K562 (cell line): Measurements from ENCODE around the gene RBM18. TPM values are rescaled to one million over a fixed set of nuclear protein-coding genes. Genes with fewer than 3 reads are reported as not detected.
A peak's percentile ranks its signal among the peaks of the same experiment; 100 is the strongest.

Source experiments
- ATAC-seq: fragments of 200-7000 bp; cut with Tn5 transposase; 3 replicates; pipeline ENCODE4 v1.9.1; 2020; ENCODE audit warnings: moderate library complexity
- BruUV-seq: library from RNA; stranded (reverse); fragments of 400-500 nt; replicated peaks from 2 replicates; lab custom pipeline; 2021; lab: Mats Ljungman, UMichigan
- CTCF ChIA-PET: fragments of 300-600 bp; formaldehyde crosslinking; extraction: SDS; loops from one replicate; lab custom pipeline; 2021; ENCODE audit warnings: low intra/inter-chr PET ratio; lab: Yijun Ruan, JAX
- POLR2A ChIA-PET: fragments of 300-600, 350-650 bp; sonication (Branson Sonifier 250); formaldehyde crosslinking; extraction: SDS; loops from one replicate; lab custom pipeline; 2021; ENCODE audit warnings: antibody characterized with exemption, inconsistent platforms; lab: Yijun Ruan, JAX
- DNase-seq, 4 experiments: peaks; one replicate each; pipeline versions ENCODE4 v3.0.0 to v3.0.0-alpha.2; 2011 to 2018; ENCODE audit warnings: low spot score in 3 of 4, mixed read lengths in 3 of 4; ENCODE audit errors: extremely low read depth in 1 of 4
- FAIRE-seq: peaks from 2 replicates; lab custom pipeline; 2011; peaks lifted over from hg19 to GRCh38; lab: Jason Lieb, UNC
- H2AFZ ChIP-seq: 2 replicates; pipeline ENCODE4 v1.6.0; 2011; ENCODE audit warnings: low read depth, low read length, control low read depth, inconsistent platforms
- H3K27ac ChIP-seq: fragments of 200-600 bp; 3 replicates; pipeline ENCODE4 v1.8.0; 2011; ENCODE audit warnings: low read depth, mild to moderate bottlenecking, control low read depth, inconsistent platforms, low read length, moderate library complexity, mixed read lengths; ENCODE audit errors: extremely low read depth
- H3K27me3 ChIP-seq, 2 experiments: fragments of 300-600 bp in 1 of 2; 2 replicates in 1 of 2; 3 replicates in 1 of 2; pipeline versions ENCODE4 v1.6.0 to v1.8.0; 2011; ENCODE audit warnings: inconsistent platforms in 2 of 2, low read length in 2 of 2, mild to moderate bottlenecking in 1 of 2, mixed read lengths in 1 of 2, moderate library complexity in 1 of 2; ENCODE audit not compliant: control insufficient read depth in 2 of 2, insufficient read depth in 2 of 2
- H3K36me3 ChIP-seq: fragments of 300-600 bp; 3 replicates; pipeline ENCODE4 v1.8.0; 2011; ENCODE audit warnings: mild to moderate bottlenecking, low read length, inconsistent platforms; ENCODE audit not compliant: control insufficient read depth, insufficient read depth
- H3K4me1 ChIP-seq, 2 experiments: fragments of 200-600 bp in 1 of 2; replicated peaks in 1 of 2; 2 replicates in 1 of 2; 3 replicates in 1 of 2; pipeline versions ENCODE4 v1.5.1 to v1.8.0; 2011; ENCODE audit warnings: inconsistent platforms in 2 of 2, low read length in 2 of 2, mild to moderate bottlenecking in 1 of 2, mixed read lengths in 1 of 2, moderate library complexity in 1 of 2; ENCODE audit not compliant: control insufficient read depth in 2 of 2, insufficient read depth in 2 of 2
- H3K4me2 ChIP-seq: 2 replicates; pipeline ENCODE4 v1.6.1; 2011; ENCODE audit warnings: low read length, control low read depth, inconsistent platforms, mixed read lengths; ENCODE audit not compliant: insufficient read depth
- H3K4me3 ChIP-seq: fragments of 200-600 bp; sonication (generic), shearing (Covaris generic); 2 replicates; pipeline ENCODE4 v1.5.1; 2016; ENCODE audit warnings: control low read depth, inconsistent platforms
- H3K79me2 ChIP-seq: fragments of 200-600 bp; 3 replicates; pipeline ENCODE4 v1.8.0; 2011; ENCODE audit warnings: low read length, inconsistent platforms; ENCODE audit not compliant: control insufficient read depth, insufficient read depth
- H3K9ac ChIP-seq, 2 experiments: 2 replicates each; pipeline versions ENCODE4 v1.6.0 to v1.6.1; 2011; ENCODE audit warnings: low read depth in 2 of 2, low read length in 2 of 2, control low read depth in 1 of 2, inconsistent platforms in 1 of 2, mild to moderate bottlenecking in 1 of 2, mixed read lengths in 1 of 2; ENCODE audit not compliant: insufficient read depth in 1 of 2
- H3K9me1 ChIP-seq: one replicate; pipeline ENCODE4 v1.6.0; 2011; ENCODE audit warnings: inconsistent platforms, mild to moderate bottlenecking, low read length, moderate library complexity; ENCODE audit not compliant: control insufficient read depth, insufficient read depth
- H3K9me3 ChIP-seq: replicated peaks from 2 replicates; pipeline ENCODE4 v1.5.1; 2011; ENCODE audit warnings: low read depth, low read length, inconsistent platforms; ENCODE audit not compliant: control insufficient read depth, insufficient read depth
- H4K20me1 ChIP-seq: replicated peaks from 2 replicates; pipeline ENCODE4 v1.6.1; 2011; ENCODE audit warnings: low read length, inconsistent platforms, mixed read lengths; ENCODE audit not compliant: control insufficient read depth, insufficient read depth
- SETDB1 ChIP-seq: IDR thresholded peaks from one replicate; pipeline ENCODE4 v1.6.1; 2012; ENCODE audit warnings: low read length, control low read depth, inconsistent platforms
- ZNF12 ChIP-seq: sonication (generic); formaldehyde crosslinking; IDR thresholded peaks from 2 replicates; pipeline ENCODE4 v1.4.0; 2020; ENCODE audit warnings: mild to moderate bottlenecking, missing genetic modification reagents
- ZNF76 ChIP-seq: fragments of 250-450 bp; sonication (Bioruptor Pico); IDR thresholded peaks from 2 replicates; pipeline ENCODE4 v1.4.0; 2020; ENCODE audit warnings: mild to moderate bottlenecking, moderate library complexity, borderline replicate concordance
- WGBS: fragments of 100-300 bp; shearing (Covaris generic); methylation state at CpG from one replicate; pipeline ENCODE4 v1.1.6; 2016; ENCODE audit warnings: low coverage, mixed read lengths; ENCODE audit not compliant: insufficient coverage; ENCODE audit errors: missing lambda C conversion rate; 5-methylcytosine and 5-hydroxymethylcytosine counted together
- in situ Hi-C: fragments of 300-500 bp; cut with MboI; formaldehyde crosslinking; loops from 4 replicates; pipeline ENCODE4 v1.15.0; 2018; ENCODE audit warnings: inconsistent platforms, mixed read lengths
- intact Hi-C: fragments of 100-400 bp; cut with micrococcal nuclease; formaldehyde crosslinking; loops from 2 replicates; pipeline ENCODE4 v1.14.2; 2022
- polyA plus RNA-seq, 8 experiments: library from polyadenylated mRNA; depleted of rRNA in 4 of 8; stranded (reverse) in 5 of 8; unstranded in 3 of 8; fragments of >200 nt; fragmentation: Nextera tagmentation in 2 of 8; fragmentation: Illumina TruSeq in 1 of 8; extraction: Ambion mirVana in 2 of 8; extraction: Trizol in 1 of 8; gene quantifications; 2 replicates each; pipeline versions ENCODE4 v1.2.1 to v1.2.3, GENCODE V29; 2011 to 2014; ENCODE audit warnings: inconsistent platforms in 1 of 8, missing spikeins in 1 of 8
- total RNA-seq, 7 experiments: library from RNA; depleted of rRNA in 6 of 7; stranded (reverse); fragments of >200 nt in 6 of 7; fragmentation: Illumina TruSeq in 2 of 7; extraction: Trizol in 2 of 7; gene quantifications; 2 replicates each; pipeline versions ENCODE4 v1.2.1 to v1.2.3, GENCODE V29; 2011 to 2021; ENCODE audit warnings: low replicate concordance in 1 of 7
- TF ChIP-seq, protein P1 (sequence below): sonication (generic); formaldehyde crosslinking; IDR thresholded peaks from 2 replicates; pipeline ENCODE4 v1.8.1; 2023; ENCODE audit warnings: mild to moderate bottlenecking, missing genetic modification reagents

RBM18 gene
- total and polyA plus RNA-seq, 9 of the 15 experiments (the other 6 are each of a cell fraction or from before 2014, with no cell fraction given), result 7.9 to 86.3 (median 34.0) TPM

DNA sequence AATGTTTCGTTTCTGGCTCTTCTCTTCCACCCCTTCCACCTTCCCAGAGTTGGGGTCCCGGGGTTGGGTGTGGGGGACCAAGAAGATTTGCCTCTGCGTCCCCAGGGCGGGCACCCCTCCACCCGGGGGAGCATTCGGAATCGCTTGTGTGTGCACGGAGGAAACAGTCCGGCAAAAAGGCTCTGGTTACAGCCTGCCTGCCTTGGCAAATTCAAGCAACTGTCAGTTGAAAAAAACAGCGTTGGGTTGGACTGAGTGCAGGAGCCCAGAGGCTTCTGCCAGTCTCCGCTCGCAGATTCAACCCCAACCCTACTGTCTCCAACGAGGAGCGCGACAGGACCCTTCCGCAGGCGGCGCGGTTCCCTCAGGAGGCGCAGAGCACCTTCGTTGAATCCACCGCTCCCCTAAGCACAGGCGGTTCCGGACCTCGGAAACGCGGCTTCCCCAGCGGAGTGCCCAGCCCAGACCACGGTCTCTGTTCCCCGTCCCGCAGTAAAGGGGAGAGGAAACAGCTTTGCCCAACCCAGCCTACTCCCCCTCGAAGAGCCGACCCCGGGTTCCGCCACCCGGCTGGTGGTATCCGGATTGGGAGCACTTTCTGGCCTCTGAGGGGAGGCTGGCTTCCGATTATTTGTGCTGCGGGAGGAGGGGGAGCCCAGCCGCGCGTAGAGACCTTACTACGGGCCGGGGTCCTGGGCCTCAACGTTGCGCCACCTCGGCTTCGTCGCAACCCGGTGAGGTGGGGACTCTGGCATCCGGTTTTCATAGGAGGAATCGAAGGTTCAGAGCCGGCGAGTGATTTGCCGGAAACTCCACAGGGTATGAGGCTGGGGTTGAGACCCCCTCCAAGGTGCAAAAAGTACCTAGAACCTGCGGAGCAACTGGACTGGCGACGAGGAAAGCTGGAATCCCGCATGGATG is 45.4 kb downstream of the RBM18 start:
- no peaks in the 10 kb centered on the region for H3K36me3 ChIP-seq
- no peak overlapping the region for H3K27ac ChIP-seq
- no peaks in the 10 kb centered on the region for H3K27me3 ChIP-seq
- POLR2A ChIA-PET, result no interaction called here
- WGBS, result 73% methylated on average over 54 of the region's 59 CpGs
- intact Hi-C loops (no loop called here), in situ Hi-C loops (no loop called here)
- no peaks in the 10 kb centered on the region for H3K79me2 ChIP-seq
- no peak overlapping the region for H3K4me2 ChIP-seq
- H4K20me1 ChIP-seq, result no peaks in the 10 kb centered on the region
- no peak overlapping the region for H3K4me3 ChIP-seq
- H3K4me1 ChIP-seq, result peaks cover 23 to 31% of the 10 kb centered on the region in 2 experiments
- H3K9ac ChIP-seq, result no peak overlapping the region
- no peak for FAIRE-seq
- no peak for ATAC-seq
- no TSS peak for BruUV-seq
- CTCF ChIA-PET, result no interaction called here
- H2AFZ ChIP-seq, result no peak overlapping the region
- DNase-seq, result no peak
- no peak for TF ChIP-seq ZNF12 (CRISPR knock-in tag)
- TF ChIP-seq SETDB1, result no peak
- TF ChIP-seq, protein P1, sequence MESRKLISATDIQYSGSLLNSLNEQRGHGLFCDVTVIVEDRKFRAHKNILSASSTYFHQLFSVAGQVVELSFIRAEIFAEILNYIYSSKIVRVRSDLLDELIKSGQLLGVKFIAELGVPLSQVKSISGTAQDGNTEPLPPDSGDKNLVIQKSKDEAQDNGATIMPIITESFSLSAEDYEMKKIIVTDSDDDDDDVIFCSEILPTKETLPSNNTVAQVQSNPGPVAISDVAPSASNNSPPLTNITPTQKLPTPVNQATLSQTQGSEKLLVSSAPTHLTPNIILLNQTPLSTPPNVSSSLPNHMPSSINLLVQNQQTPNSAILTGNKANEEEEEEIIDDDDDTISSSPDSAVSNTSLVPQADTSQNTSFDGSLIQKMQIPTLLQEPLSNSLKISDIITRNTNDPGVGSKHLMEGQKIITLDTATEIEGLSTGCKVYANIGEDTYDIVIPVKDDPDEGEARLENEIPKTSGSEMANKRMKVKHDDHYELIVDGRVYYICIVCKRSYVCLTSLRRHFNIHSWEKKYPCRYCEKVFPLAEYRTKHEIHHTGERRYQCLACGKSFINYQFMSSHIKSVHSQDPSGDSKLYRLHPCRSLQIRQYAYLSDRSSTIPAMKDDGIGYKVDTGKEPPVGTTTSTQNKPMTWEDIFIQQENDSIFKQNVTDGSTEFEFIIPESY (CRISPR knock-in tag), result peak; percentile 21; the same call in 1 of the 2 replicates
- TF ChIP-seq ZNF76 (CRISPR knock-in tag), result no peak
- TF ChIP-seq, all 486 proteins: peak for 1
- Histone ChIP-seq H3K9me3 (peaks cover 2% of the 10 kb centered on the region; the same call in 1 of the 2 replicates), H3K9me1 (no peaks in the 10 kb centered on the region)
